GM12878 (cell line): ENCODE results near the gene MYH6. TPM values are rescaled to one million over a fixed set of nuclear protein-coding genes. Genes with fewer than 3 reads are reported as not detected.

ENCODE experiments used
- ATAC-seq: fragments of 200-7000 bp; cut with Tn5 transposase; 3 replicates; pipeline ENCODE4 v1.9.1; 2020; ENCODE audit warnings: mild to moderate bottlenecking, moderate library complexity
- BruUV-seq: library from RNA; stranded (reverse); fragments of 400-500 nt; replicated peaks from 2 replicates; lab custom pipeline; 2021; lab: Mats Ljungman, UMichigan
- CTCF ChIA-PET: fragments of 300-600 bp; sonication (Branson Sonifier 250); formaldehyde crosslinking; extraction: SDS; loops from one replicate; lab custom pipeline; 2021; ENCODE audit warnings: inconsistent platforms; lab: Yijun Ruan, JAX
- POLR2A ChIA-PET: fragments of 350-600 bp; formaldehyde crosslinking; extraction: SDS; loops from one replicate; lab custom pipeline; 2021; ENCODE audit warnings: inconsistent platforms; lab: Charles Lee
- RAD21 ChIA-PET: fragments of 300-600 bp; sonication (Branson Sonifier 250); formaldehyde crosslinking; loops from one replicate; lab custom pipeline; 2023; ENCODE audit warnings: antibody characterized with exemption; ENCODE audit not compliant: unreplicated experiment; lab: Charles Lee
- SMC1A ChIA-PET: fragments of 300-600 bp; sonication (Branson Sonifier 250); formaldehyde crosslinking; loops from one replicate; lab custom pipeline; 2023; ENCODE audit not compliant: unreplicated experiment, uncharacterized antibody; lab: Charles Lee
- DNase-seq: peaks from one replicate; pipeline ENCODE4 v3.0.0-alpha.2; 2011; ENCODE audit warnings: low read depth, low spot score
- FAIRE-seq: peaks from 3 replicates; lab custom pipeline; 2011; peaks lifted over from hg19 to GRCh38; lab: Jason Lieb, UNC
- H2AFZ ChIP-seq: 2 replicates; pipeline ENCODE4 v1.6.0; 2011; ENCODE audit warnings: low read depth, low read length, control low read depth; ENCODE audit not compliant: control insufficient read depth
- H3K27ac ChIP-seq: 2 replicates; pipeline ENCODE4 v1.5.1; 2011; ENCODE audit warnings: control low read depth; ENCODE audit not compliant: control insufficient read depth, insufficient read depth
- H3K27me3 ChIP-seq, 2 experiments: replicated peaks in 1 of 2; 2 replicates each; pipeline versions ENCODE4 v1.6.0 to v1.6.1; 2011; ENCODE audit warnings: low read length in 1 of 2; ENCODE audit not compliant: control insufficient read depth in 2 of 2, insufficient read depth in 2 of 2
- H3K36me3 ChIP-seq, 2 experiments: 2 replicates each; pipeline ENCODE4 v1.5.1; 2011; ENCODE audit warnings: low read length in 1 of 2; ENCODE audit not compliant: control insufficient read depth in 2 of 2, insufficient read depth in 2 of 2
- H3K4me1 ChIP-seq: 2 replicates; pipeline ENCODE4 v1.6.1; 2011; ENCODE audit warnings: mild to moderate bottlenecking, low read length, moderate library complexity, mixed read lengths; ENCODE audit not compliant: control insufficient read depth, insufficient read depth
- H3K4me2 ChIP-seq: 2 replicates; pipeline ENCODE4 v1.6.0; 2011; ENCODE audit warnings: control low read depth; ENCODE audit not compliant: control insufficient read depth, insufficient read depth
- H3K4me3 ChIP-seq: fragments of 200-600 bp; sonication (generic); 2 replicates; pipeline ENCODE4 v1.5.1; 2016
- H3K79me2 ChIP-seq: 2 replicates; pipeline ENCODE4 v1.6.0; 2011; ENCODE audit warnings: low read length; ENCODE audit not compliant: control insufficient read depth, insufficient read depth
- H3K9ac ChIP-seq: 2 replicates; pipeline ENCODE4 v1.8.0; 2011; ENCODE audit warnings: low read length, control low read depth, mixed read lengths; ENCODE audit not compliant: control insufficient read depth, insufficient read depth
- H3K9me3 ChIP-seq: replicated peaks from 3 replicates; pipeline ENCODE4 v1.5.1; 2011; ENCODE audit warnings: mild to moderate bottlenecking, low read length; ENCODE audit not compliant: control insufficient read depth, insufficient read depth
- H4K20me1 ChIP-seq: 2 replicates; pipeline ENCODE4 v1.6.0; 2011; ENCODE audit not compliant: control insufficient read depth, insufficient read depth
- CREB1 ChIP-seq: IDR thresholded peaks from 2 replicates; pipeline ENCODE4 v1.6.1; 2012; ENCODE audit warnings: low read depth, mild to moderate bottlenecking, inconsistent platforms
- FOXK2 ChIP-seq: fragments of 450-650 bp; IDR thresholded peaks from 2 replicates; pipeline ENCODE4 v1.6.1; 2017; ENCODE audit warnings: mild to moderate bottlenecking, moderate library complexity
- GATAD2B ChIP-seq: fragments of 450-650 bp; conservative IDR thresholded peaks from 2 replicates; pipeline ENCODE4 v1.6.1; 2017; ENCODE audit warnings: low read depth, mild to moderate bottlenecking, moderate library complexity
- JUNB ChIP-seq: IDR thresholded peaks from 2 replicates; pipeline ENCODE4 v1.6.1; 2016; ENCODE audit warnings: antibody characterized with exemption, mild to moderate bottlenecking
- NFYB ChIP-seq: IDR thresholded peaks from 2 replicates; pipeline ENCODE4 v1.6.1; 2011; ENCODE audit warnings: low read depth, mild to moderate bottlenecking, low read length, improper control_type of control experiment, moderate library complexity; ENCODE audit not compliant: insufficient read depth
- STAT3 ChIP-seq: IDR thresholded peaks from 2 replicates; pipeline ENCODE4 v1.6.1; 2011; ENCODE audit warnings: low read depth, low read length, improper control_type of control experiment
- SUPT20H ChIP-seq: IDR thresholded peaks from 2 replicates; pipeline ENCODE4 v1.6.1; 2011; ENCODE audit warnings: low read depth, mild to moderate bottlenecking, low read length, moderate library complexity, borderline replicate concordance; ENCODE audit not compliant: control insufficient read depth
- SUZ12 ChIP-seq: fragments of 200-600 bp; sonication (generic); IDR thresholded peaks from one replicate; pipeline ENCODE4 v1.6.1; 2018; ENCODE audit warnings: antibody characterized with exemption, mild to moderate bottlenecking; ENCODE audit not compliant: unreplicated experiment
- TBL1XR1 ChIP-seq: IDR thresholded peaks from 2 replicates; pipeline ENCODE4 v1.6.1; 2012; ENCODE audit warnings: low read depth, low read length, improper control_type of control experiment
- ZNF207 ChIP-seq: fragments of 450-650 bp; IDR thresholded peaks from 2 replicates; pipeline ENCODE4 v1.6.1; 2014; ENCODE audit warnings: antibody characterized with exemption, mild to moderate bottlenecking, borderline replicate concordance
- ZNF24 ChIP-seq: fragments of 450-650 bp; IDR thresholded peaks from 2 replicates; pipeline ENCODE4 v1.6.1; 2017; ENCODE audit warnings: antibody characterized with exemption, mild to moderate bottlenecking
- WGBS: methylation state at CpG from one replicate; pipeline ENCODE4 v1.1.6; 2016; ENCODE audit warnings: low lambda C conversion rate; ENCODE audit not compliant: insufficient replicate concordance, insufficient coverage; ENCODE audit errors: missing lambda C conversion rate; 5-methylcytosine and 5-hydroxymethylcytosine counted together
- in situ Hi-C: fragments of 300-500 bp; cut with MboI; formaldehyde crosslinking; loops from 9 replicates; pipeline ENCODE4 v1.14.3; 2018; ENCODE audit warnings: mixed read lengths
- intact Hi-C: fragments of 100-400 bp; cut with micrococcal nuclease; formaldehyde crosslinking; loops from one replicate; pipeline ENCODE4 v1.14.2; 2022; ENCODE audit not compliant: unreplicated experiment
- polyA plus RNA-seq, 11 experiments: library from polyadenylated mRNA; depleted of rRNA in 4 of 11; unstranded in 6 of 11; stranded (reverse) in 5 of 11; fragments of >200 nt; fragmentation: Nextera tagmentation in 4 of 11; fragmentation: Illumina TruSeq in 1 of 11; extraction: Ambion mirVana in 4 of 11; extraction: Trizol in 1 of 11; gene quantifications; 1 replicate in 1 of 11; 2 replicates in 10 of 11; pipeline versions ENCODE4 v1.2.1 to v1.2.3, GENCODE V29; 2011 to 2016; ENCODE audit warnings: inconsistent platforms in 2 of 11, missing spikeins in 2 of 11, low read depth in 1 of 11
- total RNA-seq, 4 experiments: library from RNA; depleted of rRNA in 3 of 4; stranded (reverse); fragments of >200 nt in 3 of 4; fragmentation: Illumina TruSeq in 1 of 4; extraction: Trizol in 1 of 4; gene quantifications; 2 replicates each; pipeline versions ENCODE4 v1.2.1 to v1.2.3, GENCODE V29; 2013 to 2021
- TF ChIP-seq, protein P1 (sequence below): fragments of 450-650 bp; IDR thresholded peaks from 2 replicates; pipeline ENCODE4 v1.6.1; 2017; ENCODE audit warnings: mild to moderate bottlenecking, low read depth, inconsistent platforms; ENCODE audit not compliant: poor library complexity, severe bottlenecking
- TF ChIP-seq, protein P2 (sequence below): IDR thresholded peaks from 2 replicates; pipeline ENCODE4 v1.6.1; 2012; ENCODE audit warnings: improper control_type of control experiment, low read depth, low read length; ENCODE audit not compliant: insufficient replicate concordance
- TF ChIP-seq, protein P3 (sequence below): fragments of 450-650 bp; IDR thresholded peaks from 2 replicates; pipeline ENCODE4 v1.6.1; 2016; ENCODE audit warnings: mild to moderate bottlenecking

MYH6 gene
- total and polyA plus RNA-seq, 10 of the 15 experiments (the other 5 are each of a cell fraction or from before 2014, with no cell fraction given) = 0.01 to 0.84 (median 0.05) TPM; not detected in 7

DNA sequence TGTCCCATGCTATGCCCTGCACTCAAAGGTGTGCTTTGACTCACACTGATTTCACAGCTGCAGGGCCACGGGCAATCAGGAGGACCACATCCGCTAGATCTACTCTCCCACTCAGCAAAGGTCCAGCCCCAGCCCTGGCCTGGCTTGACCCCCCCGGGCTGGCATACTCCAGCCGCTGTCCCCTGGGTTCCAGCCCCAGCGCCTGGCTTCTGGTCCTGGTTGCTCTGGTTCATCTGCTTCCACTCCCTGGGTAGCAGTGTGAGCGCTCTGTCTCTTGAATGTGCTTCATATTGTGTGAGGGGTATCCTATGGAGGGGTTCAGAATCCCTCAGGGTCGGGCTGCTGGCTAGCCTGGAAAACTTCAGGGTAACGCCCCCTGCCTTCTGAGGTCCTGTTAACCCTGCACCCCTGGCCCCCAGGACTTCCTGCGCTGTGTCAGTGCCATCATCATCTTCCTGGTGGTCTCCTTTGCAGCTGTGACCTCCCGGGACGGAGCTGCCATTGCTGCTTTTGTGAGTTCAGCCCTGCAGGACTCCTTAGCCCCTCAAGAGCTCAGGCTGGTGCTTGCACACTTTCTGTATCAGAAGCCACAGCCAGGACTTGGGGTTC, 29.4 kb downstream of the MYH6 start:
- Histone ChIP-seq H2AFZ (no peak overlapping the region), H3K27ac (no peak overlapping the region), H3K79me2 (no peaks in the 10 kb centered on the region), H3K4me1 (no peaks in the 10 kb centered on the region), H3K9ac (no peak overlapping the region), H3K4me2 (no peak overlapping the region), H4K20me1 (no peaks in the 10 kb centered on the region), H3K36me3 (no peaks in the 10 kb centered on the region), H3K27me3 (no peaks in the 10 kb centered on the region; a peak in 1 of 4 replicates), H3K4me3 (no peak overlapping the region), H3K9me3 (no peaks in the 10 kb centered on the region)
- in situ Hi-C loops = no loop called here
- ChIA-PET SMC1A (interaction anchor here (1.1 to 2.1 kb wide), 2 partner anchors 115 to 258 kb away, joined by 5 to 11 read pairs; no protein-coding TSS in a partner anchor), POLR2A (no interaction called here), RAD21 (interaction anchor here (2.3 kb wide), 1 partner anchor 51 kb away, joined by 5 read pairs; no protein-coding TSS in a partner anchor), CTCF (interaction anchor here (0.6 to 5.7 kb wide), 8 partner anchors 19 to 310 kb away, joined by 3 to 52 read pairs (median 4); partner anchors contain the start of gene CEBPE)
- intact Hi-C loops = no loop called here
- no TSS peak for BruUV-seq
- no peak for ATAC-seq
- FAIRE-seq = no peak
- no peak for DNase-seq
- 29% methylated on average over 11 of the region's 11 CpGs for WGBS
- TF ChIP-seq JUNB (no peak), SUZ12 (no peak), NFYB (no peak), TBL1XR1 (no peak), SUPT20H (no peak), CREB1 (no peak), FOXK2 (no peak), ZNF24 (no peak), GATAD2B (no peak), STAT3 (no peak), ZNF207 (no peak)
- TF ChIP-seq, protein P1, sequence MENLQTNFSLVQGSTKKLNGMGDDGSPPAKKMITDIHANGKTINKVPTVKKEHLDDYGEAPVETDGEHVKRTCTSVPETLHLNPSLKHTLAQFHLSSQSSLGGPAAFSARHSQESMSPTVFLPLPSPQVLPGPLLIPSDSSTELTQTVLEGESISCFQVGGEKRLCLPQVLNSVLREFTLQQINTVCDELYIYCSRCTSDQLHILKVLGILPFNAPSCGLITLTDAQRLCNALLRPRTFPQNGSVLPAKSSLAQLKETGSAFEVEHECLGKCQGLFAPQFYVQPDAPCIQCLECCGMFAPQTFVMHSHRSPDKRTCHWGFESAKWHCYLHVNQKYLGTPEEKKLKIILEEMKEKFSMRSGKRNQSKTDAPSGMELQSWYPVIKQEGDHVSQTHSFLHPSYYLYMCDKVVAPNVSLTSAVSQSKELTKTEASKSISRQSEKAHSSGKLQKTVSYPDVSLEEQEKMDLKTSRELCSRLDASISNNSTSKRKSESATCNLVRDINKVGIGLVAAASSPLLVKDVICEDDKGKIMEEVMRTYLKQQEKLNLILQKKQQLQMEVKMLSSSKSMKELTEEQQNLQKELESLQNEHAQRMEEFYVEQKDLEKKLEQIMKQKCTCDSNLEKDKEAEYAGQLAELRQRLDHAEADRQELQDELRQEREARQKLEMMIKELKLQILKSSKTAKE = no peak
- TF ChIP-seq, protein P2, sequence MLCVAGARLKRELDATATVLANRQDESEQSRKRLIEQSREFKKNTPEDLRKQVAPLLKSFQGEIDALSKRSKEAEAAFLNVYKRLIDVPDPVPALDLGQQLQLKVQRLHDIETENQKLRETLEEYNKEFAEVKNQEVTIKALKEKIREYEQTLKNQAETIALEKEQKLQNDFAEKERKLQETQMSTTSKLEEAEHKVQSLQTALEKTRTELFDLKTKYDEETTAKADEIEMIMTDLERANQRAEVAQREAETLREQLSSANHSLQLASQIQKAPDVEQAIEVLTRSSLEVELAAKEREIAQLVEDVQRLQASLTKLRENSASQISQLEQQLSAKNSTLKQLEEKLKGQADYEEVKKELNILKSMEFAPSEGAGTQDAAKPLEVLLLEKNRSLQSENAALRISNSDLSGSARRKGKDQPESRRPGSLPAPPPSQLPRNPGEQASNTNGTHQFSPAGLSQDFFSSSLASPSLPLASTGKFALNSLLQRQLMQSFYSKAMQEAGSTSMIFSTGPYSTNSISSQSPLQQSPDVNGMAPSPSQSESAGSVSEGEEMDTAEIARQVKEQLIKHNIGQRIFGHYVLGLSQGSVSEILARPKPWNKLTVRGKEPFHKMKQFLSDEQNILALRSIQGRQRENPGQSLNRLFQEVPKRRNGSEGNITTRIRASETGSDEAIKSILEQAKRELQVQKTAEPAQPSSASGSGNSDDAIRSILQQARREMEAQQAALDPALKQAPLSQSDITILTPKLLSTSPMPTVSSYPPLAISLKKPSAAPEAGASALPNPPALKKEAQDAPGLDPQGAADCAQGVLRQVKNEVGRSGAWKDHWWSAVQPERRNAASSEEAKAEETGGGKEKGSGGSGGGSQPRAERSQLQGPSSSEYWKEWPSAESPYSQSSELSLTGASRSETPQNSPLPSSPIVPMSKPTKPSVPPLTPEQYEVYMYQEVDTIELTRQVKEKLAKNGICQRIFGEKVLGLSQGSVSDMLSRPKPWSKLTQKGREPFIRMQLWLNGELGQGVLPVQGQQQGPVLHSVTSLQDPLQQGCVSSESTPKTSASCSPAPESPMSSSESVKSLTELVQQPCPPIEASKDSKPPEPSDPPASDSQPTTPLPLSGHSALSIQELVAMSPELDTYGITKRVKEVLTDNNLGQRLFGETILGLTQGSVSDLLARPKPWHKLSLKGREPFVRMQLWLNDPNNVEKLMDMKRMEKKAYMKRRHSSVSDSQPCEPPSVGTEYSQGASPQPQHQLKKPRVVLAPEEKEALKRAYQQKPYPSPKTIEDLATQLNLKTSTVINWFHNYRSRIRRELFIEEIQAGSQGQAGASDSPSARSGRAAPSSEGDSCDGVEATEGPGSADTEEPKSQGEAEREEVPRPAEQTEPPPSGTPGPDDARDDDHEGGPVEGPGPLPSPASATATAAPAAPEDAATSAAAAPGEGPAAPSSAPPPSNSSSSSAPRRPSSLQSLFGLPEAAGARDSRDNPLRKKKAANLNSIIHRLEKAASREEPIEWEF = no peak
- TF ChIP-seq, protein P3, sequence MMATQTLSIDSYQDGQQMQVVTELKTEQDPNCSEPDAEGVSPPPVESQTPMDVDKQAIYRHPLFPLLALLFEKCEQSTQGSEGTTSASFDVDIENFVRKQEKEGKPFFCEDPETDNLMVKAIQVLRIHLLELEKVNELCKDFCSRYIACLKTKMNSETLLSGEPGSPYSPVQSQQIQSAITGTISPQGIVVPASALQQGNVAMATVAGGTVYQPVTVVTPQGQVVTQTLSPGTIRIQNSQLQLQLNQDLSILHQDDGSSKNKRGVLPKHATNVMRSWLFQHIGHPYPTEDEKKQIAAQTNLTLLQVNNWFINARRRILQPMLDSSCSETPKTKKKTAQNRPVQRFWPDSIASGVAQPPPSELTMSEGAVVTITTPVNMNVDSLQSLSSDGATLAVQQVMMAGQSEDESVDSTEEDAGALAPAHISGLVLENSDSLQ = no peak
